Tongue (tissue), 2 donors: ENCODE results near the gene DRAP1. TPM values are rescaled to one million over a fixed set of nuclear protein-coding genes. Genes with fewer than 3 reads are reported as not detected.
"Not testable (repeated sequence)": the region's sequence is repeated elsewhere in the genome, so short reads cannot be mapped to it uniquely, and the experiment has no call there.

Experiments used
- DNase-seq: peaks from one replicate; pipeline ENCODE4 v3.0.0-alpha.2; 2015
- total RNA-seq: library from RNA; depleted of rRNA; stranded (reverse); fragments of >200 nt; gene quantifications from one replicate; pipeline ENCODE4 v1.2.3, GENCODE V29; 2014

The DRAP1 gene
- total RNA-seq, 1 donor from 2014 or later, result 49.2 TPM

DNA sequence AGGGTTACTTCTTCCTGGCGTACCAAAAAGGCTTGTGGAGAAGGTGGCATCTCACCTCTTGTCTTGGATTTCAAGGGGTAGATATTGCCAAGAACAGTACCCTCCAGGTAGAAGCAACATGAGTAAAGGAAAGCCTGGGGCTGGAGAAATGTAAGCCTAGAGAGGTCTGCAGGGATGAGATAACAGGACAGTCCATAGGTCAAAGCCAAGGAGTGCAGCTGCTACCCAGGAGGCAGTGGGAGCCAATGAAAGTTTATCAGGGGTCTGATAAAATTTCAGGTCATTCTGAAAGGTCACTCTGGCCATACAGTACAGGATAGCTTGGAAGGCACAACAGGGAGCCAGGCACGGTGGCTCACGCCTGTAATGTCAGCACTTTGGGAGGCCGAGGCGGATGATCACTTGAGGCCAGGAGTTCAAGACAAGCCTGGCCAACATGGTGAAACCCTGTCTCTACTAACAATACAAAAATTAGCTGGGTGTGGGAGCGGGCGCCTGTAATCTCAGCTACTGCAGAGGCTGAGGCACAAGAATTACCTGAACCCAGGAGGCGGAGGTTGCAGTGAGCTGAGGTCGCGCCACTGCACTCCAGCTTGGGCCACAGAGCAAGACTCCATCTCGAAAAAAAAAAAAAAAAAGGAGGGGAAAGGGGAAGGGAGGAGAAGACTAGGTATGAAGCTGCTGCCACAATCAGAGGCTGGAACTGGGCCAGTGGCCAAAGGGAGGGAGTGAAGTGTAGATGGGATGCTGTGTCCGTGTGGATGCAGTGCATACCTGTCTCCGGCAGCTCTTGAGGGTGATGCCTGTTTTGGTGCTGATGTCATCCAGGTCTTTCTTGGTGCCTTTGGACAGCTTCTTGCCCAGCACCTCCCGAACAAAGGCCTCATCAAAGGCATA lies 32.2 kb upstream of the DRAP1 start:
- DNase-seq, result no peak

DNA sequence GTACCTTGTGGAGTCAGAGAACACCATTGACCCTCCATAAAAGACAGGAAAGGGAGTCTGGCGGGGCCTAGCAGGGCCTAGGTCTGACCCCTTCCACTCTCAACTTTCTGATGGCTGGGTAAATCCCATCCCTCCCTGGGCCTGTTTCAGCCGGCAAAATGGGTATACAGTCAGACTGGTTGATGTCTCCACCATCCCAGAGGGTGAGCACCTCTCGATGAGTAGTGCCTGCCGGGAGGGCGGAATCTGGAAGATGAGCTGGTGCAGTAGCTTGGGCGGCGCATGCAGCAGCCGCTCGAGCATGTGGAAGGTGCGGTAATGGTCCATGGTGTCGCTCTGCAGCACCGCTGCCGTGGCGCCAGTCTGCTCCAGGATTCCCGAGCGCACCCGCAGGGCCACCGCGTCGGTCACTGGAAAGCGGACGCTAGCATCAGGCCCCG lies 31.5 kb upstream of the DRAP1 start:
- no peak for DNase-seq

DNA sequence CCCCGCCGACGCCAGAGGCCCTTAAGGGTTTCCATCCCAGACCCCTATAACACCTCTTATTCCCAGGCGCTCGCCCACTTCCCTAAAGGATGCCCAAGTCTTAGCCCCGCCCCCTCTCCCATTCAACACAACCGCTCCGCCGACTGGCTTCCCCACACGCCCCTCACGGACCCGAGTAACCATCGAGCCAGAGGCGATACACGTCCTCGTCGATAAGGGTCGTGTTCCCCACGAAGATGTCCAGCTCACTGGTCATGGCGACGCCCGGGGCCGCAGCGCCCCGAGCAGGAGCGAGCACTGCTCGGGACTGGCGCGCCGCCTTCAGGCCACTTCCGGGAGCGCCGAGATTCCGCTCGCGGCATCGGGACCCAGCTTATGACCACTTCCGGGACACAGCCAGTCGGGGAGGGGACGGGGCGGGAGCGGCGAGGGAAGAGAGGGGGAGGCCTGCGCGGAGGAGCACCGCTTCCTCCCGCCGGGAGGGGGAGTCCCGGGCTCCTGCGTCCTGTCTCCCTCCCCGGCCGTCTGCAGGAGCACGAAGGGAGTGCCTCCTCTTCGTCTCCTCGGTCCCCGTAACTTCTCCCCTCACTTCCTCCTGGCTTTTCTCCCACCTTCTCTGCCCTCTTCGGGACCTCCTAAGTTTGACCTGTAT lies 30.9 kb upstream of the DRAP1 start, which contains the start of gene FIBP:
TSS of gene FIBP (minus strand) at position 309 of the 652 bp plus-strand sequence. CDS start at position 256, 53 bp downstream.
- peak; percentile 99 for DNase-seq

DNA sequence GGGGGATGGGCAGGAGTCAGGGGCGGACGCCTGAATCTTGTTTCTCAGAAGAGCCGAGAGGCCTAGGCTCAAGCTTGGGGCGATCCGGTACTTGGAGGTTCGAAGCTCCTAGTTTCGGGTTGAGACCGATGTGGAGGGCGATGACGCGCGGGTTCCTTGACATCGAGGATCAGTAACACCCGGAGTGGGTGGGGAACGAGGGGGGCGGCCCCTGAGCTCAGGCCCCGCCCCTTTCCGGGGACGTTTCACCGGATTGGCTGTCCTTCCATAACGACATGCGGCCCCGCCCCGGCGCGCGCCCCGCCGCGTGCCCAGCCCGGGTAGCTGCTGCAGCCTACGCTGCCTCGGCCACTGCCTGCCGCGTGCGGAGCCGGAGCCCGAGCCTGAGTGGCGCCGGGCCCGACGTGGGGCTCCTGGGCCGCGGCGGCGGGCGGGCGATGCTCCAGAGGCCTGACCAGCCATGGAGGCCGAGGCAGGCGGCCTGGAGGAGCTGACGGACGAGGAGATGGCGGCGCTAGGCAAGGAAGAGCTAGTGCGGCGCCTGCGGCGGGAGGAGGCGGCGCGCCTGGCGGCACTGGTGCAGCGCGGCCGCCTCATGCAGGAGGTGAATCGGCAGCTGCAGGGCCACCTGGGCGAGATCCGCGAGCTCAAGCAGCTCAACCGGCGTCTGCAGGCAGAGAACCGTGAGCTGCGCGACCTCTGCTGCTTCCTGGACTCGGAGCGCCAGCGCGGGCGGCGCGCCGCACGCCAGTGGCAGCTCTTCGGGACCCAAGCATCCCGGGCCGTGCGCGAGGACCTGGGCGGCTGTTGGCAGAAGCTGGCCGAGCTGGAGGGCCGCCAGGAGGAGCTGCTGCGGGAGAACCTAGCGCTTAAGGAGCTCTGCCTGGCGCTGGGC lies 28.7 kb upstream of the DRAP1 start, which contains the start of gene CCDC85B:
TSS of gene CCDC85B (plus strand) at position 350 of the 895 bp plus-strand sequence. CDS start at position 461, 111 bp downstream.
- DNase-seq, result peak; percentile 98

DNA sequence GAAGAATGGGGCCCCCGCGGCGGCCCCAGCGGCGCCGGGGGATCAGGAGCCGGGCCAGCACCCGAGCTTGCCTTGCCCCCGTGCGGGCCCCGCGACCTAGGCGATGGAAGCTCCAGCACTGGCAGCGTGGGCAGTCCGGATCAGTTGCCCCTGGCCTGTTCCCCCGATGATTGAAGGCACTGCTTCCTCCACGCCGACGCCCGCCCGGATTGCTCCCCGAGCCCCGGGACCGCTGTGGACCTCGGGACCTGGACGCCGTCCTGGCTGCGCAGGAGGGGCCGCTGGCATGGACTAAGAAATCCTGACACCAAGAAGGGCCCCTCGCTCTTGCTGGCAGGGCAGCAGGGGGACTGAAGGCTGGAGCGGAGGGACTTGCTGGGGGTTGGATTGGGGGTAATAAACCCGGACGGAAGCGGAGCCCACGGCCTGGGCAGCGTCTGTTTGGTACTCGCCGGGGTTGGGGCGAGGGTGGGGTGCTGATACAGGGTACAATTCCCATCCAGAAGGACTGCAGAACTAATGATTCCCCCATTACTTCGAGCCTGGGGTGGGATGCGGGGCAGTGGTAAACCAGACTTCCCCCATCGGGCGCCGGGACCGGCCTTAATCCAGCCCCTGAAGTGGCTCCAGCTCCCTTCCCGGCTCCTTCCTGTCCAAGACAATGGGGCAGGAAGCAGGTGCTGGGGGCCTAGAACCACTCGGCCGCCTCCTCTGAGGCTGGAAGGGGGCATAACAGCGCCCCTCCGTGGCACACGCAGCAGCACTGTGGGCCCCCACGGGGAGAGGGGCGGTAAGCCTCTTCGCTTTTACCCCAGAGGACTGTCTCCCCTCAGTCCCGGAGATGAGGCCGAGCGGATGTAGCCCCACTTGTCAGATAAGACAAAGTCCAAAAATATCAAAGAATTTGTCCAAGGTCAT lies 27.7 kb upstream of the DRAP1 start:
- DNase-seq, result no peak

DNA sequence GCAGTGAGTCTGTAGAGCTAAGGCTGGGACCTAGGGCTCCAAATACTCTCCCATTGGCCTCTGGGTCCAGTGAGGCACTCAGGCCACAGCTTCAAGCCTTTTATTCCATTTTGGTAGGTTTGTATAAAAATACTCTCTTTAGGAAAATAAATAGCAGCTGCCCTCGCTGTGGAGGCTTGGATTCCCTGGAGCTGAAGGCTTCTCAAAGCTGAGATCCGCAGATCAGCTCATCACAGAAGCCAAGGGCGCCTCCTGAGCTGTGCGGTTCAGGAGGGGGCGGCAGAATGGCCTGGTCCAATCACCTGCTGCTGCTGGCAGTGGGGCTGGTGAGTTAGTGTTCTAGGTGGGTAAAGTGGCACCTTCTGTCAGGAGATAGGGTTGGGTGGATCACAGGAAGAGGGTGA lies 27.1 kb upstream of the DRAP1 start:
- DNase-seq, result not testable (repeated sequence)

DNA sequence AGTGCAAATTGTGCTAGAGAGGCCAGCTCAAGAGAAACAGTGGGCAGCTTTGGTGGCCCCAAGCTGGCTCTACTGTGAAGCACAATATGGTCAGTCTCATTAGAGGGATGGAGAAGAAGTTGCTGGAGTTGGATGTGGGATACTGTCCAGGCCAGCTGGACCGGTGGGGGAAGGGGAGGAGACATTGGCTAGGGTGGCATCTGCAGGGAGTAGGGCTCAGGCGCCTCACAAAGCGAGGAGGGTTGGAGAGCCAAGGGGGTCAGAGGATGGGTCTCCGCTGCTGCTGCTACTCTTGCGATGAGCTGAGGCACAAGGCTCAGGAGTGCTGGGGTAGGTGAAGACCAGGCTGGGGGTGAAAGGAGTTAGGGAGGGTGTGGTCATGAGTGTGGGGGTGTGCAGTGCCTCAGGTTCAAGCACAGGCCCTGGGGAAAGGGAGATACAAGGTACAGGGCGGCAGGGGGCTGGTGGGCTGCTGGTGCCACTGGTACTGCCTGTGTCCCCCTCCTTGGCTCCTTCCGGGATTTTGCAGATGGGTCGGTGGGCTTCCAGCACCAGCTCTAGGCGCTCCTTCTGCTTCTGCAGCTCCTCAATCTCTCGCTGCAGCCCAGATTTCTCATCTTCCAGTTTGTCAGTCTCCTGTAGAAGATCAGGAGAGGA lies 26.4 kb upstream of the DRAP1 start:
- DNase-seq, result no peak

DNA sequence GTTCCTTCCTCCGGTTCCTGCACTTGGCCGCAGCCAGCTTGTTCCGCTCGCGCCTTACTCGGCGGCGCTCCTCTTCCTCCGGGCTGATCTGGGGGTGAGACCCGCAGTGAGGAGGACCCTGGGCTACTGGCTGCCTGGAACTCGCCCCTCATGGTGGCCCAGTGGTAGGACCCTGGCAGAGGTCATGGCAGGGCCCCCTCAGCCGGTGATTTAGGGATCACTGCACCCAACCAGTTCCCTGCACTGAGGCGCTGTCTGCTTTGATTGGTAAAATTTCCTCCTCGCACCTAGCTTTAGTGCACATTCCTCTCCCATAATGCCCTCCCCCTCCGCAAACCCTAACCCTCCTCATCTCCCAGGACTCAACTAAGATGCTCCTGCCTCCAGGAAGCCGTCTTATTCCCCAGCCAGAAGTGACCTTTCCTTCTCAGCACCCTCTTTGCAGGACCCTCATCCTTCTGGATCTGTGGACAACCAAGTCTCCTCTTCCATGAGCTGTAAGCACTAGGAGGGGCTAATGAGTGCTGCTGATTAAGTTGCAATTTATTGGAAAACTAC lies 25.1 kb upstream of the DRAP1 start:
- DNase-seq, result no peak

DNA sequence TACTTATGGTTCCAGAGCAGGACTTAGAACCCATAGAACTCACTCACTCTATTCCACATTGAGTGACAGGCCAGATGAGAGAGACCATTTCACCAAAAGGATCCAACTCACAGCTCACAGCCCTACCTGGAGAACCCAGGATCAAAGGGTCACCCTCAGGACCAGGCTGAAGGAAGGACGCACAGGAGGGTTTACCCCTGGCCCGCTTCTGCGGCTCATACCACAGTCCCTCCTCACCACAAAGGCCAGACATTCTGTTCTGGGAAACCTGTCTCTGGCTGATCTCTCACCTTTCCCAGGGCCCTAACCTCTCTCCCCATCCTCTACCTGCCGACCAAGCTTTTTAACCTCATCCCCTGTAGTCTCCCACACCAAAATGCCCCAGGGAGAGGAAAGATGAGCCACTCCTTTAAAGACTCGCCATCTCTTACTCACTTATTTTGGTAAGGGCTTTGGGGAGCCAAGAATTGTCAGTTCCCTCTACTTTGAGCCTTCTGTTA lies 23.7 kb upstream of the DRAP1 start:
- no peak for DNase-seq

DNA sequence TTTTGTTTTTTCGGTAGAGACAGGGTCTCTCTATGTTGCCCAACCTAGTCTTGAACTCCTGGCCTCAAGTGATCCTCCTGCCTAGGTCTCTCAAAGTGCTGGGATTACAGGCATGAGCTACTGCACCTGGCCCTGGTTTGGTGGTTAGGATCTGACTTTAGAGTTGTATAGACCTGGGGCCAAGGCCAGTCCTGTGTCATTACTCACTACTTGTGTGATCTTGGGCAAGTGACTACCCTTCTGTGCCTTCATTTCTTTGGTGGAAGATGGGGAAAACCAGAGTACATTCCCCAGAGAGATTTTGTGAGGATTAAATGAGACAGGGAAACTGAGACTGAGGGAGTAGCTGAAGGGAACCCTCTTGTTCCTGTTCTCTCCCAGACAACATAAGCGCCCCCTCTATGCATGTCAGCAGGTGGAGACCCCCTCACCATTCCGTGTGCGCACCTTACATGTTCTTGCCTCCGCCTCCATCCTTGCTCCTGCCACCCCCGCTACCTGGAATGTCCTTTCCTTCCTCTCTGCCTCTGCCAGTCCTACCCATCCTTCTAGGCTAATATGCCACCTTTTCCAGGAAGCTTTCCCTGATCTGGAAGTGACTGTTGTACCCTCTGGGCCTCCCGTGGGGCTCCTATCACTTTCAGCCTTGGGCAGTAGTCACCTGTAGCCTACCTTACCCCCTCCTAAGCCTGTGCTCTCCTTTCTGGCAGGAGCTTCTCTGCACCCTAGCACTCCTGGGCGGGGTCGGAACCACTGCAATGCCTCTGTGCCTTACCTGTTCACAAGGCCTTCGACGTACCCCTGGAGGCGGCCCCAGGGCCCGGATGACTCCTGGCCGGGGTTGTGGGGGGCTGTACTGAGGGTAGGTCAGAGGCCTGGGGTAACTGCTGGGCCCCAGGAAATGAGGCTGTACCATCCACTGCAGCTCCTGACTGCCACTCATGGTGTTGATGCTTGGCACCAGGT lies 22.9 kb upstream of the DRAP1 start:
- no peak for DNase-seq

DNA sequence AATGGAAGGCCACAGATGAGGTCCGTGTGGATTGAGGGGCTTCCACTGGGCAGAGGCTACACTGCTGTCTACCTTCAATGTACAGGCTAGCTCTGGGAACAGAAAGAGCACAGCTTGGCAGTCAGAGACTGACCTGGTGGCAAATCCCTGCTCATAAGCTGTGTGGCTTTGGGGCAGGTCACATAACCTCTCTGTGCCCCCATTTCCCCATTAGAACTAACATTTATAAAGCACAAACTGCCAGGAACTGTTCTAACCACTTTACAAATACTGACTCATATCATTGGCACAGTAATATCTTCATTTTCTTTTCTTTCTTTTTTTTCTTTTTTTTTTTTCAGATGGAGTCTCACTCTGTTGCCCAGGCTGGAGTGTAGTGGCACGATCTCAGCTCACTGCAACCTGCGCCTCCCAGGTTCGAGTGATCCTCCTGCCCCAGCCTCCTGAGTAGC lies 22.2 kb upstream of the DRAP1 start:
- no peak for DNase-seq

DNA sequence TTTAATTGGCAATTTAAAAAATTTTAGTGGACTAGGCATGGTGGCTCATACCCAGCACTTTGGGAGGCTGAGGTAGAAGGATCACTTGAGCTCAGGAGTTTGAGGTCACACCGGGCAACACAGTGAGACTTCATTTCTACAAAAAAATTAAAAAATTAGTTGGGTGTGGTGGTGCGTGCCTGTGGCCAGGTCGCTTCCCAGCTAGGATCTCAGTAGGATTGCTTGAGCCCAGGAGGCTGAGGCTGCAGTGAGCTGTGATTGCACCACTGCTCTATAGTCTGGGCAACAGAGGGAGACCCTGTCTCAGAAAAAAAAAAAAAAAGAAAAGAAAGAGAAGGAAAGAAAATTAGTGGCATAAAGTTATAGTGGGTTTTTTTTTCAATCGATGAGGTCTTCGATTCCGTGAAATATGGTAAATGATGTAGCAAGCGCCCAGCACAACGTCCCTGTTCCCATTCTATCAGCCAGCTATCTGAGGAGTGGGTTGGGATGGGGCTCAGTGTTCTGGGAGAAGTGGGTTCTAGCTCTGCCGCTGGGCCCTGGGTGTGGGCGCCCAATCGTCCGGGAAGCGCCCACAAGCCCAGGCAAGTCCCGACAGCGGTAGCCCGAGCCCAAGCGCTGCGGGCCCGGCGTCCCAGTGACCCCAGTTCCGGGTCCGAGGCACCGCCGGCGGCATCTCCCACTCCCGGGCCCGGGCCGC lies 20.4 kb upstream of the DRAP1 start:
- DNase-seq, result no peak

DNA sequence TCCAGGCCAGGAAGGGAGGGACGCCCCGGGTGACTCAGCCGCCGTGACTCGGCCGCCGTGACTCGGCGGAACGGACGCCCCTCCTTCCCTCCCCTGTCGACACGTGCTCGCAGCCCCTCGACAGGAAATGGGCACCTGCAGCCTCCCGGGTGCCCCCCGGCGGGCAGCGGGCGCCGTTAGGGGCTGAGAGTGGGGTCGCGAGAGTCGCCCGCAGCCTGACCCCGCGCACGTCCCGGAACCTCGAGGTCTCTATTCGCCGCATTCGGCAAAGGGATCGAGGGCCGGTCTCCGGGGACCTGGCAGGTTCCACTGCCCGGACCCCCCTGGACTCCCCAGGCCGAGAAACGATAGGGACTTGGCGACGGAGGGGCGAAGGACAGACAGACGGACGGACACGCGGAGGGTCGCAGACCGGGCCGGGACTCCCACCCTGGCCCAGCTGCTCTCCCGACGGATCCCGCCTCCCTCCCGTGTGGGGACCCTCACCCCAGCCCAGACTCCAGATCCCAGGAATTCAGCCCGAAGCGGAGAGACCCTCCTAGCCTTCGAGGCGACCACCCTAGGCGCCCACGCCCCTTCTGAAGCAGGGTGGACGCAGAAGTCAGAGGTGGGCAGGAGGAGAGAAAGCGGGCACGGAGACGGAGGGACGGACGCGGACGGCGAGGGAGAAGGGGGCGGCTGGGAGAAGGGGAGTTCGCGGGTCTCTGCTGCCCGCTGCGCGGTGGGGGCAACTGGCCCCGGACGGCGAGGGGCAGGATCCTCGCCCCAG lies 19.7 kb upstream of the DRAP1 start:
- no peak for DNase-seq

DNA sequence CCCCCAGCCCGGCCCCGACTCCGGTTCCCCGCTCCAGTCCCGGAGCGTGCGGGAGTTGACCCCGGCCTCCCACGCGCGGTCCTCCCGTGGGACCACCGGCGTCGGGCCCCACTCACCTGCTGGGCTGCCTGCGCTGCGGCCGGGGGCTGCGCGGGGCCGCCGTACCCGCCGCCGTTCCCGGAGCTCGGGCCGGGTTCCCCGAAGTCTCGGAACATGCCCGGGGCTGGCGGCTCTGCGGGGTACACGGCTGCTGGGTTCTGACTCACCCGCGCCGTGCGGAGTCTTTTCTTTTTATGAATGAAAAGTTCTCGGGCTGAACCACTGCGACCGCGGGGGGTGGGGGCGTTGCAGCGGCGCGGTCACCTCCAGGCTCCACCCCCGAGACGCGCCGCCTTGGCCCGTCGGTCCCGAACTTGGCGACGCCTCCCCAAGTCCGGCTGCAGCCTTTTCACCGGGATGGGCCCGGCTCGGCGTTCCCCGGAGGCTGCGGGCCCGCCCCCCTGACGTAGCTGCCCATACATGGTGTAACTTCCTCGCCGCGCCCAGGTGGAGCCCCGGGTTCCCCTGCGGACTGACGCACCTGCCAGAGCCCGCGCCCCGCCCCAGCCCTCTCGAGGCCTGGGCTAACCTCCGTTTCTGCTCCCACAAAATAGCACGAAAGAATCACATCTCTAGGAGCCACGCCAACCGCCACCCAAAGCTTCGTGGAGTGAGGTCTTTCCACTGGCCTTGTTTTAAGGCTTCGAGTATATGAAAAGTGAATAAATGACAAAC lies 18.9 kb upstream of the DRAP1 start, which contains the start of gene FOSL1:
TSS of gene FOSL1 (minus strand) at position 264 of the 774 bp plus-strand sequence. CDS start at position 215, 49 bp downstream.
- DNase-seq, result peak; percentile 73

DNA sequence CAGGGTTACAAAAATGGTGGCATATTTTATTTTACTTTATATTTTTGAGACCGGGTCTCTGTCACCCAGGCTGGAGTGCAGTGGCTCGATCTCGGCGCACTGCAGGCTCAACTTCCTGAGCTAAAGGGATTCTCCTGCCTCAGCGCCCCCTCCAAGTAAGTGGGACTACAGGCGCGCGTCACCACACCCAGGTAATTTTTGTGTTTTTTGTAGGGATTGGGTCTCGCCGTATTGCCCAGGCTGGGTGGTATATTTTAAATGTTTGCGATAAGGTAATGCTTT lies 18.4 kb upstream of the DRAP1 start:
- DNase-seq, result no peak

DNA sequence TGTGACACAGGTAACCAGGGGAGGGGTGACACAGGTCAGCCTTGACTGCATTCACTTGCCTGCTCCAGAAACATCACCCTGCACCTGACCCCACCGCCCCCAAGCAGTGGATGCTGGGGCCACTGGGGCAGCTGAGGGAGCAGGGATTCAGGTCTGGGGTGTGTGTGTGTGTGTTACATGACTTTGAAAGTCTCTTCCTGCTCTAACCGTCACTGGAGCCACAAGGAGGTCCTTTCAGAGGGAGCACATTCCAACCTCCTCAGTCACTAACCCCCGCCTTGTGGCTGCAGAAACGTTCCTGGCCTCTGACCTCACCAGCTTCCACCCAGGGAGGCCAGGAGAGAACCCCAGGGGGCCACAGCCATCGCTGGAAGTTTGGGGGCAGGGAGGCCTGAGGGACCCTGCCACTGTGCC lies 16.2 kb upstream of the DRAP1 start:
- DNase-seq, result no peak

DNA sequence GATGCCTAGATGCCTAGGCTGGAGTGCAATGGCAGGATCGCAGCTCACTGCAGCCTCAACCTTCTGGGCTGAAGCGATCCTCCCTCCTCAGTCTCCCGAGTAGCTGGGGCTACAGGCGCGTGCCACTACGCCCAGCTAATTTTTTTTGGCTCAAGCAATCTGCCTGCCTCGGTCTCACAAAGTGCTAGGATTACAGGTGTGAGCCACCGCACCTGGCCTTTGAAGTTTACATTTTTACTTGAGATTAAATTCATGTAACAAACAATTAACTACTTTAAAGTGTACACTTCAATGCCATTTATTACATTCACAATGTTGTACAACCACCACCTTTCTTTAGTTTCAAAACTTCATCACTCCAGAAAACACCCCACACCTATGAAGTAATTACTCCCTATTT lies 15.5 kb upstream of the DRAP1 start:
- no peak for DNase-seq
